SK-N-MC (cell line): Measurements from ENCODE around the gene PCGF1.

ENCODE experiments used
- EZH2 ChIP-seq: fragments of 200-600 bp; sonication (generic); IDR thresholded peaks from one replicate; pipeline ENCODE4 v1.6.1; 2017; ENCODE audit warnings: antibody characterized with exemption
- FOXP2 ChIP-seq: optimal IDR thresholded peaks from 2 replicates; pipeline ENCODE3; 2011; ENCODE audit warnings: mild to moderate bottlenecking, moderate library complexity; ENCODE audit not compliant: insufficient read depth; ENCODE audit errors: extremely low read length, control extremely low read depth
- POLR2AphosphoS5 ChIP-seq: IDR thresholded peaks from 2 replicates; pipeline ENCODE4 v1.6.1; 2012; ENCODE audit warnings: mild to moderate bottlenecking, low read depth, low read length, borderline replicate concordance

DNA sequence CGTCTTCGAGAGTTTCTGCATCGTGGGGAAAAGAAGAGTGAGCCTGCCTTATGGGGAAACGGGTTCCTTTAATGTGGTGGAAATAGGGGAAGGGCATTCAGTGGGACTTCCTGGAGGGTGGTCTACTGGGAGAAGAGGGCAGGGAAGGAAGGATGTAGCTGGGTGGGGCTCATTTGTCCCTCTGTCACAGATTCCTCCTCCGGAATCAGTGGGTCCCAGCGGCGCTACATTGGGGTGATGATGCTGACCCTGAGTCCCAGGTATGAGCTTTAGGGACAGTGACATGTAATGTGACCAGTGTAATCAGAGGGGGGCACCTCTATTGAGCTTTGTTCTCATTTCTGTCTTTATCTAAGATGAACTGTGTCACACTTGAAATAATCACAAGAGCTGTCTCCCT, 24.2 kb upstream of the PCGF1 start:
- TF ChIP-seq EZH2 (no peak), POLR2AphosphoS5 (no peak), FOXP2 (no peak)
